Activated naive CD8-positive, alpha-beta T cell treated with anti-CD3 and anti-CD28 coated beads for 36 hours (primary cell): Measurements from ENCODE around the gene DPP3. TPM values are rescaled to one million over a fixed set of nuclear protein-coding genes. Genes with fewer than 3 reads are reported as not detected.
"Not testable (repeated sequence)": the region's sequence is repeated elsewhere in the genome, so short reads cannot be mapped to it uniquely, and the experiment has no call there.

Experiments used
- DNase-seq: peaks from one replicate; pipeline ENCODE4 v3.0.0; 2021
- H3K27ac Mint-ChIP-seq: one replicate; pipeline ENCODE4 v1.8.0; 2022; ENCODE audit warnings: mild to moderate bottlenecking, moderate library complexity, mixed read lengths
- H3K27me3 Mint-ChIP-seq: one replicate; pipeline ENCODE4 v1.8.0; 2022; ENCODE audit warnings: mild to moderate bottlenecking, mixed read lengths
- H3K36me3 Mint-ChIP-seq: one replicate; pipeline ENCODE4 v1.8.0; 2021; ENCODE audit warnings: mild to moderate bottlenecking, mixed read lengths
- H3K4me1 Mint-ChIP-seq: one replicate; pipeline ENCODE4 v1.8.0; 2021; ENCODE audit warnings: mixed read lengths
- H3K4me3 Mint-ChIP-seq: one replicate; pipeline ENCODE4 v1.8.0; 2022; ENCODE audit warnings: mild to moderate bottlenecking, moderate library complexity, mixed read lengths
- H3K9me3 Mint-ChIP-seq: one replicate; pipeline ENCODE4 v1.8.0; 2022; ENCODE audit warnings: mixed read lengths
- total RNA-seq, 2 experiments: library from RNA; stranded (reverse); gene quantifications; one replicate each; pipeline ENCODE4 v1.2.3, GENCODE V29; 2021

DPP3 gene
- total RNA-seq, 2 experiments from 2014 or later = 70.7 to 75.3 TPM

- H3K36me3 Mint-ChIP-seq = no peaks in the 10 kb centered on the region
- no peaks in the 10 kb centered on the region for H3K4me1 Mint-ChIP-seq
- no peaks in the 10 kb centered on the region for H3K27me3 Mint-ChIP-seq
- H3K27ac Mint-ChIP-seq = no peak overlapping the region
- H3K9me3 Mint-ChIP-seq = no peaks in the 10 kb centered on the region
- no peak overlapping the region for H3K4me3 Mint-ChIP-seq
- no peak for DNase-seq
These were observed 49.4 kb downstream of the DPP3 start for GRCh38 chr11:66529655-66530054.

- Mint-ChIP-seq H3K36me3 (no peaks in the 10 kb centered on the region), H3K27me3 (no peaks in the 10 kb centered on the region), H3K9me3 (no peaks in the 10 kb centered on the region), H3K27ac (no peak overlapping the region), H3K4me1 (no peaks in the 10 kb centered on the region), H3K4me3 (no peak overlapping the region)
- no peak for DNase-seq
These were observed 50.9 kb downstream of the DPP3 start for GRCh38 chr11:66530927-66531709.

DNA sequence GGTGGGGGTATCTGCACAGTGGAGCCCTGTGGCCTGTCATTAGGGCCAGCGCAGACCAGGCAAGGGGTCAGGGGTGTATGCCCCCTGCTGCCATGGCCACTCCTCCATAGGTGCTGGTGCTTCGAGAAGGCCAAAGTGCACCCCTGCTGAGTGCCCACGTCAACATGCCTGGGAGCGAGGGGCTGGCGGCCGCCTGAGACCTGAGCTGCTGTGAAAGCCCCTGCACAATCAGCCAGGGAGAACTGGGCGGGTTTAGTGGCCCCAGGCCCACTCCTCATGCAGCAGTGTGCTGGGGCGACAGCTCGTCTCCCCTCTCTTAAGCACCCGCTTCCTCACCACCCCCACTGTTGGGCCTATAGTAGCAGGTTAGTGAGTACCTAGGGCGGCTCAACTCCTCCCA lies 51.6 kb downstream of the DPP3 start:
- Mint-ChIP-seq H3K36me3 (no peaks in the 10 kb centered on the region), H3K4me3 (no peak overlapping the region), H3K4me1 (no peaks in the 10 kb centered on the region), H3K27me3 (no peaks in the 10 kb centered on the region), H3K27ac (no peak overlapping the region), H3K9me3 (no peaks in the 10 kb centered on the region)
- DNase-seq = no peak

- DNase-seq = no peak
- no peaks in the 10 kb centered on the region for H3K27me3 Mint-ChIP-seq
- no peaks in the 10 kb centered on the region for H3K9me3 Mint-ChIP-seq
- no peak overlapping the region for H3K27ac Mint-ChIP-seq
- peaks cover 2% of the 10 kb centered on the region for H3K36me3 Mint-ChIP-seq
- H3K4me1 Mint-ChIP-seq = no peaks in the 10 kb centered on the region
- H3K4me3 Mint-ChIP-seq = no peak overlapping the region
These were observed 52.5 kb downstream of the DPP3 start for GRCh38 chr11:66532784-66533183.

- H3K9me3 Mint-ChIP-seq = no peaks in the 10 kb centered on the region
- H3K4me3 Mint-ChIP-seq = no peak overlapping the region
- H3K4me1 Mint-ChIP-seq = peaks cover 13% of the 10 kb centered on the region
- no peaks in the 10 kb centered on the region for H3K27me3 Mint-ChIP-seq
- DNase-seq = no peak
- no peak overlapping the region for H3K27ac Mint-ChIP-seq
- H3K36me3 Mint-ChIP-seq = peaks cover 2% of the 10 kb centered on the region
These were observed 59.1 kb downstream of the DPP3 start for GRCh38 chr11:66539170-66539869.

- Mint-ChIP-seq H3K27ac (no peak overlapping the region), H3K4me3 (no peak overlapping the region), H3K9me3 (no peaks in the 10 kb centered on the region), H3K36me3 (peaks cover 2% of the 10 kb centered on the region), H3K27me3 (no peaks in the 10 kb centered on the region), H3K4me1 (peaks cover 15% of the 10 kb centered on the region)
- no peak for DNase-seq
These were observed 59.6 kb downstream of the DPP3 start for GRCh38 chr11:66539870-66540213.

DNA sequence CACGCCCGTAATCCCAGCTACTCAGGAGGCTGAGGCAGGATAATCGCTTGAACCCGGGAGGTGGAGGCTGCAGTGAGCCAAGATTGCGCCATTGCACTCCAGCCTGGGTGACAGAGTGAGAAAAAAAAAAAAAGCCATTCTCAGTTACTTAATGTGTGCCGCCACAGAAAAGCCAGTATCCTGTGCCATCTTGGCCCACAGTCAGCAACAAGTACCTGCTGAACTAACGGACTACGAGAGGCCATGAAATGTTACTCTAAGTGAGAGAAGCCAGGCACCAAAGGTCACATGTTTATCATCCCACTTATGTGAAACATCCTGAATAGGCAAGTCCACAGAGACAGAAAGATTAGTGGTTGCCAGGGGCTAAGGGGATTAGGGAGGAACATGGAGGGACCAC lies 60.4 kb downstream of the DPP3 start:
- H3K27ac Mint-ChIP-seq, H3K27me3 Mint-ChIP-seq, H3K36me3 Mint-ChIP-seq, H3K9me3 Mint-ChIP-seq, DNase-seq, H3K4me3 Mint-ChIP-seq: not testable (repeated sequence)
- peaks cover 19% of the 10 kb centered on the region for H3K4me1 Mint-ChIP-seq

GRCh38 chr11:66541892-66542291 lies 61.7 kb downstream of the DPP3 start:
- no peak for DNase-seq
- peaks cover 2% of the 10 kb centered on the region for H3K36me3 Mint-ChIP-seq
- H3K4me3 Mint-ChIP-seq = no peak overlapping the region
- H3K27ac Mint-ChIP-seq = no peak overlapping the region
- H3K4me1 Mint-ChIP-seq = peaks cover 21% of the 10 kb centered on the region
- H3K9me3 Mint-ChIP-seq = no peaks in the 10 kb centered on the region
- no peaks in the 10 kb centered on the region for H3K27me3 Mint-ChIP-seq

DNA sequence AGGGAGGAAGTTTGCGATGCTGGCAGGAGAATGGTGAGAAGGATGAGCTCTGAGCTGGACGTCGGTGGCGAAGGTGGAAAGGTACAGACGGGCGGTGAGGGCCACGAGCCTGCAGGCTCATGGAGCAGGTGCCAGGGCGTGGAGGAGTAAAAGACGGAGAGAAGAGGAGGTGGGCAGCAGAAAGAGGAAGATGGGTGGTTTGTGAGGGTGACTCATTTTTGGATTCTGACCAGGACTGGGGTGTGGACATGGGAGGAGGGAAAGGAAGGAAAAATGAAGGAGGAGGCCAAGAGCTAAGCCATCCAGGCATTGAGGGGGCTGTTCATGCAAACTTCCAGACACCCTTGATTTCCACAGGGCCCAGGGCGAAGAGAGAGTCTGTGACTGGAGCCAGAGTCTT lies 62.1 kb downstream of the DPP3 start:
- no peak overlapping the region for H3K27ac Mint-ChIP-seq

DNA sequence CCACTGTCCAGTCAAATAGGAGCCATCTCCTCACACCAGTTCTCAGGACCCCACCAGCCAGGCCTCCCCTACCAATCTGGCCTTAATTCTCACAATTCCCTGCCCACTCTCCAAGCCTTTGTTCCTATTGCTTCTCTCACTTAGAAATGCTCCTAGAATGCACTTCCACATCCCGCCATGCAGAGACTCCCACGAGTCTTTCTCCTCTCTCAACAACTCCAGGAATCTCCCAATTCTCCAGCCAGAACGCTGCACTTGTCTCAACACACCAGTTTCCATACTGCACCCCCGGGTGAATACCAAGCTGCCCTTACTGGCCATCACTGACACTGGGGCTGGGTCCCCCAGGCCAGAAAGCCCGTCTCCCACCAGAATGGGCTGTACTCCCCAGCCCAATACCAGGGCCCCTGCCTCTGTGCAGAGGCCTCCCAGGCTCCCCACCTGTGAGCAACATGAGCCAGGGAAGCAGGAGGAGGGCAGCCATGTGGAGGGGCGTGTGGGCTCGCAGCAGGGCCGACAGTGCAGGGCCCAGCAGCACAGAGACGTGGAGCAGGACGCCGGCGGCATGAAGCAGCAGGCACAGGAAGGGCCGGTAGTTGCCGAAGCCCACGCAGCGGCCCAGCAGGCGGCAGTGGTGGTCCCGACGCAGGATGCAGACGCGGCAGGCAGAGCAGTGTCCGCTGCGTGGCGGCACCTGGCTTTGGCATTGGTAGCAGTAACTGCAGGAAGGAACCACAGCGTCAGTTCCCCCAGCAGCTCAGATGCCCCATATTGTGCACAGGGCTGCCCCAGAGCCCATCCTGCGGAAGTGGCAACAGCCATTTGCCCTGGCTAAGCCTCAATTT lies 63.3 kb downstream of the DPP3 start:
- H3K4me3 Mint-ChIP-seq = peak overlapping the region; percentile 67
- DNase-seq = peak; percentile 76
- no peaks in the 10 kb centered on the region for H3K36me3 Mint-ChIP-seq
- H3K27ac Mint-ChIP-seq = peak overlapping the region; percentile 84
- H3K27me3 Mint-ChIP-seq = no peaks in the 10 kb centered on the region
- H3K9me3 Mint-ChIP-seq = no peaks in the 10 kb centered on the region
- peaks cover 21% of the 10 kb centered on the region for H3K4me1 Mint-ChIP-seq

More for the DNA sequence above, 62.1 kb downstream of the DPP3 start:
- no peaks in the 10 kb centered on the region for H3K9me3 Mint-ChIP-seq
- no peaks in the 10 kb centered on the region for H3K27me3 Mint-ChIP-seq
- H3K4me1 Mint-ChIP-seq = peaks cover 21% of the 10 kb centered on the region
- no peak overlapping the region for H3K4me3 Mint-ChIP-seq
- peaks cover under 1% of the 10 kb centered on the region for H3K36me3 Mint-ChIP-seq
- no peak for DNase-seq

GRCh38 chr11:66544952-66545351 lies 64.7 kb downstream of the DPP3 start:
- H3K27me3 Mint-ChIP-seq, H3K9me3 Mint-ChIP-seq, DNase-seq, H3K36me3 Mint-ChIP-seq: not testable (repeated sequence)
- H3K27ac Mint-ChIP-seq = peak overlapping the region; percentile 69
- H3K4me1 Mint-ChIP-seq = peaks cover 21% of the 10 kb centered on the region
- peak overlapping the region; percentile 90 for H3K4me3 Mint-ChIP-seq

DNA sequence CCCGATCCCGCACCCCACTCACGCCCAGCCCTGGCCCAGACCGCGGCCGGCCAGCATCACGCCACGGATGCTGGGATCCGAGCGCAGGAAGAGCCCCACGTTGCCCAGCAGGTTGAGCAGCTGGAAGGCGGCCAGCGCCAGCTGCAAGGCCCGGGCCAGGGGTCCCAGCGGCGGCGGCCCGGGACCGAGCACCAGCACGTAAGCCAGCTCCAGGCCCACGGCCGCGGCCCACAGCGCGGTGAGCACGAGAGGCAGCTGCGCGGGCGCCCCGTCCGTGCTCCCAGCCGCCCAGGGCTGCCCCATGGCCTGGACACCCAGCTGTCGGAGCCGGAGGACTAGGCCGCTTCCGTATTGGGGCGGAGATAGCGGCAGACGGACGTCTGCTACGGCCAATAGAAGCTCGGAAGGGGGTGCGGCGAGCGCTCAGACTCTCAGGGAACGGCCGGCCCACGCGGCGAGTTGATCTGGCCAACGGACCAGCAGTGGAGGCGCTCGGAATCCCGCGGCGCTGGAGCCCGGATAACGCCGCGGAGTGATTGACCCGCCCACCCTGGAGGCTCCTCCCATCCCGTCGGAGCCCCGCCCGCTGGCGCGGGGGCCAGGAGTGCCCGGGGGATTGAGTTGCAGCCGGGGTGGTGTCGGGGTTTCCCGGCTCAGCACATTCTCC lies 65.6 kb downstream of the DPP3 start, which contains the start of gene ZDHHC24:
ZDHHC24 (minus strand) TSS at position 348 of the 667 bp plus-strand sequence; CDS start at position 303, 45 bp downstream.
- H3K9me3 Mint-ChIP-seq = no peaks in the 10 kb centered on the region
- no peaks in the 10 kb centered on the region for H3K36me3 Mint-ChIP-seq
- DNase-seq = peak; percentile 95
- peak within 1 kb of the TSS; percentile 90 for H3K4me3 Mint-ChIP-seq
- no peaks in the 10 kb centered on the region for H3K27me3 Mint-ChIP-seq
- peak within 1 kb of the TSS; percentile 69 for H3K27ac Mint-ChIP-seq
- H3K4me1 Mint-ChIP-seq = peaks cover 21% of the 10 kb centered on the region

DNA sequence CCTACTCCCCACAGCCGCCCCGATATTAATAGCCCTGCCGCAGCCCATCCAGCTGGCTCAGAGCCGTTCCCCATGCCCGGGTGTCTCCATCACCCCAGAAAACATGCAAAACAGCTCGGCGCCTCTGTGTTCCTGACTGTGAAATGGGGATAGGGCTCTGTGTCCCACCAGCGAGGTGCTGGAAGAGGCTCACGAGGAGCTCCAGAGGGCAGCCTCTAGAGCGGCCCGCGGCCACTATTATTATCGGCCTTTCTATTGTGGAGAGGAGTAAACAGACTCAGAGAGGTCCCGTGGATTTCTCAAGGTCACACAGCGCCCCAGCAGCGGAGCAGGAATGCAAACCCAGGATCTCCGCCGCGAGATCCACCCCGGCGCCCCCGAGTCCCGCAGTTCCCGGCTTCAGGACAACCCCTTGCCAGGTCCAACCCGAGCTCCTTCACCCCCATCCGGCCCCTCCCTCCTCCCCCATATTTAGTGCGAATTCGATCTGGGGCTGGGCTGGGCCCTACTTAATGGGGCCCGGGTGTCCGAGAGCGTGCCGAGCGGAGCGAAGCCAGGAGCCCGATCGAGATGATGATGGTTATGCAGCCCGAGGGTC lies 66.2 kb downstream of the DPP3 start, which contains the start of gene ACTN3:
ACTN3 (plus strand) TSS at position 536 of the 598 bp plus-strand sequence; CDS start at position 571, 35 bp downstream.
- Mint-ChIP-seq H3K4me1 (peaks cover 21% of the 10 kb centered on the region), H3K27ac (peak within 1 kb of the TSS; percentile 32), H3K36me3 (no peaks in the 10 kb centered on the region), H3K4me3 (peak within 1 kb of the TSS; percentile 90), H3K27me3 (no peaks in the 10 kb centered on the region), H3K9me3 (no peaks in the 10 kb centered on the region)
- DNase-seq = no peak

- peaks cover 21% of the 10 kb centered on the region for H3K4me1 Mint-ChIP-seq
- no peak for DNase-seq
- no peaks in the 10 kb centered on the region for H3K9me3 Mint-ChIP-seq
- no peaks in the 10 kb centered on the region for H3K27me3 Mint-ChIP-seq
- H3K4me3 Mint-ChIP-seq = peak overlapping the region; percentile 90
- H3K27ac Mint-ChIP-seq = no peak overlapping the region
- H3K36me3 Mint-ChIP-seq = no peaks in the 10 kb centered on the region
These were observed 66.9 kb downstream of the DPP3 start for GRCh38 chr11:66546966-66547661.
